Coronary artery (tissue), 2 donors: ENCODE data around the gene ADRA2B.

ENCODE experiments used
- DNase-seq: peaks from one replicate; pipeline ENCODE4 v3.0.0-alpha.2; 2017; ENCODE audit warnings: low spot score
- H3K27ac ChIP-seq, 2 donors: fragments of 200-600 bp; sonication (generic); one replicate each; pipeline ENCODE4 v1.5.1; 2016 to 2019
- H3K4me3 ChIP-seq: fragments of 200-600 bp; sonication (generic); 2 replicates; pipeline ENCODE4 v1.5.1; 2016; ENCODE audit warnings: mild to moderate bottlenecking, moderate library complexity
- CTCF ChIP-seq: fragments of 200-600 bp; sonication (generic); IDR thresholded peaks from one replicate; pipeline ENCODE4 v1.5.1; 2019; ENCODE audit warnings: antibody characterized with exemption

The ADRA2B gene

GRCh38 chr2:96113951-96114350 is 2.4 kb downstream of the ADRA2B start:
- peak overlapping the region in 1 of 2 donors; percentile 48 for H3K27ac ChIP-seq
- TF ChIP-seq CTCF, result no peak
- no peak overlapping the region for H3K4me3 ChIP-seq
- no peak for DNase-seq

- no peak for DNase-seq
Observed at GRCh38 chr2:96113367-96113677, 3.0 kb downstream of the ADRA2B start.

GRCh38 chr2:96112501-96113366 is 3.6 kb downstream of the ADRA2B start:
- no peak for DNase-seq
- Histone ChIP-seq H3K4me3 (no peak overlapping the region), H3K27ac (no peak overlapping the region)

More at GRCh38 chr2:96113367-96113677, 3.0 kb downstream of the ADRA2B start:
- Histone ChIP-seq H3K4me3 (no peak overlapping the region), H3K27ac (no peak overlapping the region)
- no peak for TF ChIP-seq CTCF

GRCh38 chr2:96111823-96112500 is 4.4 kb downstream of the ADRA2B start:
- no peak for TF ChIP-seq CTCF
- Histone ChIP-seq H3K4me3 (no peak overlapping the region), H3K27ac (peak overlapping the region in 1 of 2 donors; percentile 22)
- no peak for DNase-seq

More at GRCh38 chr2:96112501-96113366, 3.6 kb downstream of the ADRA2B start:
- TF ChIP-seq CTCF, result no peak

GRCh38 chr2:96111257-96111640 is 5.1 kb downstream of the ADRA2B start:
- no peak for DNase-seq
- H3K27ac ChIP-seq, result no peak overlapping the region
- no peak overlapping the region for H3K4me3 ChIP-seq
- TF ChIP-seq CTCF, result no peak

GRCh38 chr2:96110621-96111256 is 5.6 kb downstream of the ADRA2B start:
- Histone ChIP-seq H3K4me3 (no peak overlapping the region), H3K27ac (no peak overlapping the region)
- no peak for TF ChIP-seq CTCF
- no peak for DNase-seq
